SK-N-SH treated with all-trans-retinoic acid at 6 μM for 48 hours (cell line): ENCODE data around the gene NPFFR1.

Source experiments
- ARNTL ChIP-seq: fragments of 450-650 bp; formaldehyde crosslinking; IDR thresholded peaks from 2 replicates; pipeline ENCODE4 v1.5.0; 2020; ENCODE audit warnings: low read depth, mild to moderate bottlenecking, moderate library complexity, borderline replicate concordance
- OSR1 ChIP-seq: fragments of 250-450 bp; sonication (Bioruptor Pico); IDR thresholded peaks from 2 replicates; pipeline ENCODE4 v1.8.0; 2022; ENCODE audit warnings: moderate library complexity, mild to moderate bottlenecking, inconsistent platforms
- PATZ1 ChIP-seq: fragments of 250-450 bp; sonication (Bioruptor Pico); IDR thresholded peaks from 2 replicates; pipeline ENCODE4 v1.8.0; 2020; ENCODE audit warnings: mild to moderate bottlenecking, moderate library complexity, borderline replicate concordance
- POU6F1 ChIP-seq: fragments of 250-450 bp; sonication (Bioruptor Pico); IDR thresholded peaks from 2 replicates; pipeline ENCODE4 v1.8.0; 2021; ENCODE audit warnings: low read depth, mild to moderate bottlenecking, moderate library complexity, borderline replicate concordance
- SNAI2 ChIP-seq: fragments of 250-450 bp; sonication (Bioruptor Pico); IDR thresholded peaks from 2 replicates; pipeline ENCODE4 v1.5.0; 2020; ENCODE audit warnings: mild to moderate bottlenecking, moderate library complexity
- TCF4 ChIP-seq: fragments of 250-450 bp; sonication (Bioruptor Pico); IDR thresholded peaks from 2 replicates; pipeline ENCODE4 v1.8.0; 2021; ENCODE audit warnings: mild to moderate bottlenecking, moderate library complexity, borderline replicate concordance
- ZFP3 ChIP-seq: fragments of 250-450 bp; sonication (Bioruptor Pico); IDR thresholded peaks from 2 replicates; pipeline ENCODE4 v1.5.0; 2020; ENCODE audit warnings: mild to moderate bottlenecking, moderate library complexity
- ZFP30 ChIP-seq: fragments of 450-650 bp; formaldehyde crosslinking; IDR thresholded peaks from 2 replicates; pipeline ENCODE4 v1.5.0; 2022; ENCODE audit warnings: mild to moderate bottlenecking, moderate library complexity
- ZNF565 ChIP-seq: fragments of 450-650 bp; formaldehyde crosslinking; conservative IDR thresholded peaks from 2 replicates; pipeline ENCODE4 v1.5.0; 2020; ENCODE audit warnings: low read depth, mild to moderate bottlenecking, moderate library complexity
- ZNF70 ChIP-seq: fragments of 450-650 bp; formaldehyde crosslinking; IDR thresholded peaks from 2 replicates; pipeline ENCODE4 v1.5.0; 2020; ENCODE audit warnings: mild to moderate bottlenecking, moderate library complexity
- TF ChIP-seq, protein P1 (sequence below): fragments of 250-450 bp; sonication (Bioruptor Pico); IDR thresholded peaks from 2 replicates; pipeline ENCODE4 v1.5.1; 2021; ENCODE audit warnings: mild to moderate bottlenecking, moderate library complexity

- TF ChIP-seq, protein P1, sequence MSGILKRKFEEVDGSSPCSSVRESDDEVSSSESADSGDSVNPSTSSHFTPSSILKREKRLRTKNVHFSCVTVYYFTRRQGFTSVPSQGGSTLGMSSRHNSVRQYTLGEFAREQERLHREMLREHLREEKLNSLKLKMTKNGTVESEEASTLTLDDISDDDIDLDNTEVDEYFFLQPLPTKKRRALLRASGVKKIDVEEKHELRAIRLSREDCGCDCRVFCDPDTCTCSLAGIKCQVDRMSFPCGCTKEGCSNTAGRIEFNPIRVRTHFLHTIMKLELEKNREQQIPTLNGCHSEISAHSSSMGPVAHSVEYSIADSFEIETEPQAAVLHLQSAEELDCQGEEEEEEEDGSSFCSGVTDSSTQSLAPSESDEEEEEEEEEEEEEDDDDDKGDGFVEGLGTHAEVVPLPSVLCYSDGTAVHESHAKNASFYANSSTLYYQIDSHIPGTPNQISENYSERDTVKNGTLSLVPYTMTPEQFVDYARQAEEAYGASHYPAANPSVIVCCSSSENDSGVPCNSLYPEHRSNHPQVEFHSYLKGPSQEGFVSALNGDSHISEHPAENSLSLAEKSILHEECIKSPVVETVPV, result no peak
- TF ChIP-seq ARNTL (CRISPR knock-in tag) (no peak), ZFP30 (CRISPR knock-in tag) (no peak), OSR1 (no peak), ZFP3 (CRISPR knock-in tag) (no peak), SNAI2 (CRISPR knock-in tag) (no peak), ZNF70 (CRISPR knock-in tag) (no peak), POU6F1 (CRISPR knock-in tag) (no peak), PATZ1 (CRISPR knock-in tag) (no peak), ZNF565 (CRISPR knock-in tag) (no peak), TCF4 (no peak)
Observed at GRCh38 chr10:70283445-70284399, at the start of gene NPFFR1.
